SH-SY5Y (cell line): ENCODE measurements around the gene PAX3.

Experiments
- GATA2 ChIP-seq: IDR thresholded peaks from 2 replicates; pipeline ENCODE4 v1.6.1; 2011; ENCODE audit warnings: mild to moderate bottlenecking, low read depth, low read length
- GATA3 ChIP-seq: IDR thresholded peaks from 2 replicates; pipeline ENCODE4 v1.6.1; 2011; ENCODE audit warnings: low read depth, mild to moderate bottlenecking, low read length, moderate library complexity

GRCh38 chr2:222290736-222291484, 7.9 kb downstream of the PAX3 start:
- TF ChIP-seq GATA2 (no peak), GATA3 (no peak)
